Astrocyte of the spinal cord (primary cell): Measurements from ENCODE around the gene ZNF652.
A peak's percentile ranks its signal among the peaks of the same experiment; 100 is the strongest.

Experiments
- DNase-seq: peaks from one replicate; pipeline ENCODE4 v3.0.0; 2011; ENCODE audit warnings: low read depth, low spot score
- H3K4me3 ChIP-seq: 2 replicates; pipeline ENCODE4 v1.5.1; 2011; ENCODE audit warnings: low read depth, mild to moderate bottlenecking, low read length, moderate library complexity
- CTCF ChIP-seq: IDR thresholded peaks from 2 replicates; pipeline ENCODE4 v1.5.1; 2012; ENCODE audit warnings: low read depth, mild to moderate bottlenecking, low read length, inconsistent platforms
- in situ Hi-C: cut with HindIII; loops from 2 replicates; pipeline ENCODE4 v1.10.0; 2017; ENCODE audit warnings: low sequenced_read_pairs

ZNF652 gene

GRCh38 chr17:49361902-49362722 lies at the start of gene ZNF652:
Gene ZNF652, minus strand, starts transcription at chr17:49362250. Its CDS starts 44,525 bp downstream, at chr17:49317725.
- H3K4me3 ChIP-seq, result peak within 1 kb of the TSS; percentile 94
- in situ Hi-C loops, result no loop called here
- no peak for TF ChIP-seq CTCF
- DNase-seq, result peak; percentile 84

- DNase-seq, result no peak
- no peak for TF ChIP-seq CTCF
- H3K4me3 ChIP-seq, result no peak overlapping the region
- in situ Hi-C loops, result no loop called here
Measured at GRCh38 chr17:49409066-49409465, 47.0 kb upstream of the ZNF652 start.

- in situ Hi-C loops, result no loop called here
- peak; percentile 91 for TF ChIP-seq CTCF
- DNase-seq, result peak; percentile 59
- no peak overlapping the region for H3K4me3 ChIP-seq
Measured at GRCh38 chr17:49407981-49408501, 46.0 kb upstream of the ZNF652 start.

- DNase-seq, result no peak
- no peak overlapping the region for H3K4me3 ChIP-seq
- no peak for TF ChIP-seq CTCF
- in situ Hi-C loops, result no loop called here
Measured at GRCh38 chr17:49407086-49407485, 45.0 kb upstream of the ZNF652 start.

- TF ChIP-seq CTCF, result no peak
- in situ Hi-C loops, result no loop called here
Measured at GRCh38 chr17:49406421-49407061, 44.5 kb upstream of the ZNF652 start.

GRCh38 chr17:49404906-49405305 lies 42.9 kb upstream of the ZNF652 start:
- TF ChIP-seq CTCF, result no peak
- H3K4me3 ChIP-seq, result no peak overlapping the region
- DNase-seq, result no peak
- in situ Hi-C loops, result no loop called here

More at GRCh38 chr17:49406421-49407061, 44.5 kb upstream of the ZNF652 start:
- no peak overlapping the region for H3K4me3 ChIP-seq
- DNase-seq, result no peak
